Trophoblast cell (in vitro differentiated cells and primary cell): ENCODE data around the gene RNU7-1.
A peak's percentile ranks its signal among the peaks of the same experiment; 100 is the strongest.

Experiments used
- DNase-seq, 2 donors: peaks; one replicate each; pipeline ENCODE4 v3.0.0-alpha.2; 2016
- H2AFZ ChIP-seq: 2 replicates; pipeline ENCODE4 v1.6.1; 2013; ENCODE audit warnings: low read length, moderate library complexity, mild to moderate bottlenecking; ENCODE audit not compliant: insufficient read depth, poor library complexity
- H2AK5ac ChIP-seq: 2 replicates; pipeline ENCODE4 v1.6.1; 2013; ENCODE audit warnings: mild to moderate bottlenecking, low read length
- H2BK120ac ChIP-seq: 2 replicates; pipeline ENCODE4 v1.6.1; 2013; ENCODE audit warnings: low read length, mild to moderate bottlenecking, moderate library complexity; ENCODE audit not compliant: insufficient read depth, poor library complexity
- H2BK12ac ChIP-seq: 2 replicates; pipeline ENCODE4 v1.6.1; 2013; ENCODE audit warnings: mild to moderate bottlenecking, low read length, moderate library complexity
- H2BK5ac ChIP-seq: 2 replicates; pipeline ENCODE4 v1.6.1; 2013; ENCODE audit warnings: low read length, low read depth, moderate library complexity, mild to moderate bottlenecking; ENCODE audit not compliant: poor library complexity
- H3K14ac ChIP-seq: 2 replicates; pipeline ENCODE4 v1.6.1; 2013; ENCODE audit warnings: mild to moderate bottlenecking, low read length
- H3K18ac ChIP-seq: 2 replicates; pipeline ENCODE4 v1.6.1; 2013; ENCODE audit warnings: mild to moderate bottlenecking, low read length
- H3K23ac ChIP-seq: 2 replicates; pipeline ENCODE4 v1.6.1; 2013; ENCODE audit warnings: low read length
- H3K27ac ChIP-seq: 2 replicates; pipeline ENCODE4 v1.5.1; 2013; ENCODE audit warnings: low read depth, mild to moderate bottlenecking, inconsistent platforms, low read length, moderate library complexity
- H3K27me3 ChIP-seq: 2 replicates; pipeline ENCODE4 v1.6.1; 2013; ENCODE audit warnings: inconsistent platforms, mild to moderate bottlenecking, low read length, moderate library complexity; ENCODE audit not compliant: insufficient read depth
- H3K36me3 ChIP-seq, 2 experiments: 1 replicate in 1 of 2; 2 replicates in 1 of 2; pipeline ENCODE4 v1.6.1; 2013; ENCODE audit warnings: low read length in 2 of 2, mild to moderate bottlenecking in 2 of 2, moderate library complexity in 1 of 2; ENCODE audit not compliant: insufficient read depth in 2 of 2, control insufficient read depth in 1 of 2
- H3K4ac ChIP-seq: 2 replicates; pipeline ENCODE4 v1.6.1; 2013; ENCODE audit warnings: low read depth, mild to moderate bottlenecking, low read length, moderate library complexity
- H3K4me1 ChIP-seq, 2 experiments: 1 replicate in 1 of 2; 2 replicates in 1 of 2; pipeline ENCODE4 v1.6.1; 2013; ENCODE audit warnings: low read length in 2 of 2, mild to moderate bottlenecking in 2 of 2, moderate library complexity in 1 of 2; ENCODE audit not compliant: insufficient read depth in 2 of 2, control insufficient read depth in 1 of 2
- H3K4me2 ChIP-seq: 2 replicates; pipeline ENCODE4 v1.6.1; 2013; ENCODE audit warnings: inconsistent platforms, mild to moderate bottlenecking, low read length, moderate library complexity
- H3K4me3 ChIP-seq: 2 replicates; pipeline ENCODE4 v1.5.1; 2013; ENCODE audit warnings: mild to moderate bottlenecking, low read depth, low read length, inconsistent platforms
- H3K79me1 ChIP-seq: one replicate; pipeline ENCODE4 v1.6.1; 2013; ENCODE audit warnings: low read length
- H3K79me2 ChIP-seq: 2 replicates; pipeline ENCODE4 v1.6.1; 2013; ENCODE audit warnings: low read length, mild to moderate bottlenecking; ENCODE audit not compliant: control insufficient read depth, insufficient read depth, poor library complexity
- H3K9ac ChIP-seq: 2 replicates; pipeline ENCODE4 v1.6.1; 2013; ENCODE audit warnings: mild to moderate bottlenecking, low read length
- H3K9me3 ChIP-seq: 2 replicates; pipeline ENCODE4 v1.6.1; 2013; ENCODE audit warnings: low read depth, mild to moderate bottlenecking, control low read depth, inconsistent platforms, low read length; ENCODE audit not compliant: insufficient read depth
- H4K12ac ChIP-seq: 2 replicates; pipeline ENCODE4 v1.6.1; 2013; ENCODE audit warnings: low read depth, mild to moderate bottlenecking, low read length, moderate library complexity
- H4K8ac ChIP-seq: 2 replicates; pipeline ENCODE4 v1.6.1; 2013; ENCODE audit warnings: low read depth, mild to moderate bottlenecking, low read length, moderate library complexity
- H4K91ac ChIP-seq: one replicate; pipeline ENCODE4 v1.6.1; 2013; ENCODE audit warnings: low read depth, mild to moderate bottlenecking, low read length, moderate library complexity
- WGBS: extraction: QIAGEN DNeasy Blood & Tissue Kit; methylation state at CpG from one replicate; pipeline ENCODE4 v1.1.7; 2013; ENCODE audit warnings: missing lambda C conversion rate; ENCODE audit not compliant: insufficient read length, insufficient coverage; ENCODE audit errors: extremely low coverage; 5-methylcytosine and 5-hydroxymethylcytosine counted together

Gene RNU7-1

GRCh38 chr12:6961695-6962284 lies 18.2 kb downstream of the RNU7-1 start:
- peak overlapping the region; percentile 80 for H3K27ac ChIP-seq
- peaks cover 19% of the 10 kb centered on the region for H3K79me2 ChIP-seq
- H3K4me2 ChIP-seq, result peak overlapping the region; percentile 73
- H3K18ac ChIP-seq, result peak overlapping the region; percentile 37
- H3K14ac ChIP-seq, result peak overlapping the region; percentile 88
- H2BK12ac ChIP-seq, result peak overlapping the region; percentile 0
- no peaks in the 10 kb centered on the region for H3K27me3 ChIP-seq
- peak overlapping the region; percentile 87 for H4K8ac ChIP-seq
- peaks cover 2% of the 10 kb centered on the region for H3K9me3 ChIP-seq
- H3K23ac ChIP-seq, result no peak overlapping the region
- peak overlapping the region; percentile 31 for H2AFZ ChIP-seq
- H4K12ac ChIP-seq, result peak overlapping the region; percentile 88
- peaks cover 22 to 27% of the 10 kb centered on the region in 2 experiments for H3K36me3 ChIP-seq
- H3K79me1 ChIP-seq, result peaks cover 26% of the 10 kb centered on the region
- peak overlapping the region; percentile 99 for H4K91ac ChIP-seq
- H2BK5ac ChIP-seq, result peak overlapping the region; percentile 5
- no CpG with 5 or more reads among the region's 16 CpGs for WGBS
- peak overlapping the region; percentile 58 for H2BK120ac ChIP-seq
- H3K4ac ChIP-seq, result no peak overlapping the region
- H3K9ac ChIP-seq, result no peak overlapping the region
- DNase-seq, result peak; percentile 69 to 70
- H3K4me3 ChIP-seq, result no peak overlapping the region
- peak overlapping the region; percentile 21 for H2AK5ac ChIP-seq
- peaks cover 10 to 22% of the 10 kb centered on the region in 2 experiments for H3K4me1 ChIP-seq

DNA sequence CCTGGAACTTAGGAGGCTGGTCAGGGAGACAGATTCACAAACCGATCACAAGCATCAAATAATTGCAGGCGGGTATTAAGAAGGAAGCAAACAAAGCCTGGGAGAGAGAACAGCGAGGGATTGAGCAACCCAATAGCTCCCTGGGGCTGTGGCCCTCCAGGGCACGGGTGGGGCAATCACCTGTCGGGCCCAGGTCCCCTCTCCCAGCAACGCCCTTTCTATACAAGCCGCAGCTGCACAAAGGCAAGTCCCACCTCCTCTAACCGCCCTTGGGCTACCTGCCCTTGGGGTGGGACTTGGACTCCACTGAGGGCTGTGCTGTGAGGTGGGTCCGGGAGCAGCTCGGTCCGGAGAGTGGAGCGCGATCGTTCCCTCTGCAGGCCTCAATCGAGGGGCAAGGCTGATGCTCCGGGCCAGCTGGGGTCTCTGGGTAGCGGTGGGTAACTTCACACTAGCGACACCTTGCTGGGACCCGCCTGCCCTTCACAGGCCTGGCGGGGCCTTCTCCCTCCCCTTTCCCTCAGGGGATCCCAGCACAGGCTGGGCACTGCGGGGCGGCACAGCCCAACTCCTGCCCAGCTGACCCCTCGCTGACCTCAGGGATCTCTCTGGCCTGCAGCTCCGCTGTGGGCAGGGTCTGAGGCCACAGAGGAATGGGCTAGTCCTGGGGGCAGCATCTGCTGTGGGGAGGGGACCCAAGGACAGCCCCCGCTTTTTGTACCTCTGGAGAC lies 18.8 kb downstream of the RNU7-1 start:
- Histone ChIP-seq H3K79me1 (peaks cover 26% of the 10 kb centered on the region), H3K4me1 (peaks cover 10 to 22% of the 10 kb centered on the region in 2 experiments), H3K9ac (peak overlapping the region; percentile 42)

DNA sequence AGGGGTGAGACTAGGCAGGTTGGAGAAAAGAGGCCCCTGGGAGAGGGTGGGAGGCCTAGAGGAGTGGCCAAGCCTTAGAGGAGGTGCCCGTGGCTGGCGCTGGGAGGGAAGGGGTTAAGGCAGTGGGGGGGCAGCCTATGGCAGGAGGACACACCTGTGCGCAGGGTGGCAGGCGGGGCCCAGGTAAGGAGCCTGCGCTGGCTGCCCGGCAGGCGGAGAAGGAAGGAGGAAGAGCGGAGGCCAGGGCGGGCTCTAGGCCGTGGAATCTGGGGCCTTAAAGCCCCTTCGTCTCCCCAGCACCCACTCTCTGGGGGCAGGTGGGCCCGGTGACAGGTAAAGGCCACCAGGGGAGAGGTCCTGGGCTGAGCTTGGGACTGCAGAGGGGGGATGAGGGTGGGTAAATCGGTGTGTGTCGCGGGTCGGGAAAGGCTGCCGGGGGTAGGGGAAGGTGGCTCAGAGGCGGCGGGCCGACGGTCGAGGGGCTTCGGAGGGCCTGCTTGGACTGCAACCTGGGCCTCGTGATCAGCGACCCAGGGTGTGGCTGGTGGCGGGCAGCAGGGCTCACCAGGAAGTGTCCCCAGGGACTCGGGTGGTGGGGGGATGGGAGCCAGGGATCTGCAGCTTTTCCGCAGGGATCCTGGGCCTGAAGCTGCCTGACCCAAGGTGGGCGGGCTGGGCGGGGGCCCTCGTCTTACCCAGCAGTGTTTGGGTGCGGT lies 19.6 kb downstream of the RNU7-1 start:
- H3K18ac ChIP-seq, result peak overlapping the region; percentile 87
- peak overlapping the region; percentile 88 for H3K14ac ChIP-seq
- no CpG with 5 or more reads among the region's 32 CpGs for WGBS
- H4K91ac ChIP-seq, result peak overlapping the region; percentile 99
- H3K27me3 ChIP-seq, result no peaks in the 10 kb centered on the region
- H2BK120ac ChIP-seq, result peak overlapping the region; percentile 92
- peak overlapping the region; percentile 78 for H2AK5ac ChIP-seq
- H3K79me2 ChIP-seq, result peaks cover 19% of the 10 kb centered on the region
- peaks cover 10 to 22% of the 10 kb centered on the region in 2 experiments for H3K4me1 ChIP-seq
- no peak overlapping the region for H2BK12ac ChIP-seq
- H3K36me3 ChIP-seq, result peaks cover 32 to 39% of the 10 kb centered on the region in 2 experiments
- peak overlapping the region; percentile 81 for H3K27ac ChIP-seq
- peak overlapping the region; percentile 73 for H3K4me2 ChIP-seq
- DNase-seq, result peak; percentile 87 to 88
- H3K4me3 ChIP-seq, result peak overlapping the region; percentile 92
- peak overlapping the region; percentile 88 for H4K12ac ChIP-seq
- peak overlapping the region; percentile 66 for H2BK5ac ChIP-seq
- H3K9me3 ChIP-seq, result peaks cover 5% of the 10 kb centered on the region
- H4K8ac ChIP-seq, result peak overlapping the region; percentile 87
- H2AFZ ChIP-seq, result peak overlapping the region; percentile 65
- peak overlapping the region; percentile 99 for H3K9ac ChIP-seq
- peak overlapping the region; percentile 97 for H3K4ac ChIP-seq
- no peak overlapping the region for H3K23ac ChIP-seq
- peaks cover 26% of the 10 kb centered on the region for H3K79me1 ChIP-seq

More for the DNA sequence above, 18.8 kb downstream of the RNU7-1 start:
- peak overlapping the region; percentile 88 for H4K12ac ChIP-seq
- H3K23ac ChIP-seq, result no peak overlapping the region
- peak overlapping the region; percentile 92 for H2BK120ac ChIP-seq
- no CpG with 5 or more reads among the region's 25 CpGs for WGBS
- H3K4me2 ChIP-seq, result peak overlapping the region; percentile 73
- peak overlapping the region; percentile 87 for H4K8ac ChIP-seq
- peak overlapping the region; percentile 80 for H3K27ac ChIP-seq
- DNase-seq, result peak; percentile 90 to 94
- H2BK12ac ChIP-seq, result peak overlapping the region; percentile 67
- peak overlapping the region; percentile 87 for H3K18ac ChIP-seq
- H3K4me3 ChIP-seq, result peak overlapping the region; percentile 92
- peaks cover 2% of the 10 kb centered on the region for H3K9me3 ChIP-seq
- peak overlapping the region; percentile 97 for H3K4ac ChIP-seq
- peak overlapping the region; percentile 99 for H4K91ac ChIP-seq
- H3K14ac ChIP-seq, result peak overlapping the region; percentile 88
- H3K36me3 ChIP-seq, result peaks cover 29 to 32% of the 10 kb centered on the region in 2 experiments
- H2AFZ ChIP-seq, result peak overlapping the region; percentile 65
- peak overlapping the region; percentile 90 for H2AK5ac ChIP-seq
- peaks cover 19% of the 10 kb centered on the region for H3K79me2 ChIP-seq
- H3K27me3 ChIP-seq, result no peaks in the 10 kb centered on the region
- H2BK5ac ChIP-seq, result peak overlapping the region; percentile 66

DNA sequence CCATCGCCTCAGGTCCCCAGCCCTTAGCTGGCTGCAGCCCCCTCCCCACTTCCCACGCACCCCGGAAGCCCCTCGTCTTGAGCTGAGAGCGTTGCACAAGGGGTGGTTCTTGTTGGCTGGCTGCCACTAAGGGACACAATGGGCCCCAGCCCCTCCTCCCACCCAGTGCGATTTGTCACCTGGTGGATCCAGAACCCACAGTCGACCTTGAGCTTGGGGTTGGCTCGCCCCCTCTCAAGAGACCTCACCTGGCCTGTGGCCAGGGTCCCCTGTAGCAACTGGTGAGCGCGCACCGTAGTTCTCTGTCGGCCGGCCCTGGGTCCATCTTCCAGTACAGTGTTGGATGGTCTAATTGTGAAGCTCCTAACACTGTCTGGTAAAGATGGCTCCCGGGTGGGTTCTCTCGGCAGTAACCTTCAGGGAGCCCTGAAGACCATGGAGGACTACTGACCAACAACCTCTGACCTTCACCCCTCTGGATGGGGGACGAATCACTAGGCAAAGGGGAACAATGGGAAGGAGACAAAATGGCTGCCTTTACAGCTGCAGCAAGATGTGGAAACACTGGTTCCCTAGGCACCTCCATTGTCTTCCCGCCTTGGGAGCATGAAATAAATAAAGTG lies 20.3 kb downstream of the RNU7-1 start:
- H2BK5ac ChIP-seq, result peak overlapping the region; percentile 39
- H3K4me2 ChIP-seq, result peak overlapping the region; percentile 73
- H4K8ac ChIP-seq, result peak overlapping the region; percentile 73
- WGBS, result no CpG with 5 or more reads among the region's 17 CpGs
- H2AK5ac ChIP-seq, result peak overlapping the region; percentile 77
- H2AFZ ChIP-seq, result no peak overlapping the region
- peaks cover 5% of the 10 kb centered on the region for H3K9me3 ChIP-seq
- H4K12ac ChIP-seq, result peak overlapping the region; percentile 54
- peak overlapping the region; percentile 70 for H3K14ac ChIP-seq
- H3K79me1 ChIP-seq, result peaks cover 26% of the 10 kb centered on the region
- peaks cover 37 to 46% of the 10 kb centered on the region in 2 experiments for H3K36me3 ChIP-seq
- no peak overlapping the region for H2BK12ac ChIP-seq
- DNase-seq, result peak in 1 of 2 donors; percentile 15
- H3K27me3 ChIP-seq, result no peaks in the 10 kb centered on the region
- H2BK120ac ChIP-seq, result peak overlapping the region; percentile 4
- H3K27ac ChIP-seq, result peak overlapping the region; percentile 47
- peak overlapping the region; percentile 25 for H3K9ac ChIP-seq
- peaks cover 10 to 24% of the 10 kb centered on the region in 2 experiments for H3K4me1 ChIP-seq
- peak overlapping the region; percentile 76 for H3K4ac ChIP-seq
- peaks cover 19% of the 10 kb centered on the region for H3K79me2 ChIP-seq
- peak overlapping the region; percentile 58 for H3K18ac ChIP-seq
- H3K23ac ChIP-seq, result no peak overlapping the region
- H3K4me3 ChIP-seq, result peak overlapping the region; percentile 92
- H4K91ac ChIP-seq, result peak overlapping the region; percentile 99
